Measurements from ENCODE around the gene ORM1. TPM values are rescaled to one million over a fixed set of nuclear protein-coding genes. Genes with fewer than 3 reads are reported as not detected.

ORM1 gene
- total RNA-seq, 2 donors from 2014 or later, result not detected

GRCh38 chr9:114346146-114346545, 23.2 kb downstream of the ORM1 start:
- Mint-ChIP-seq H3K4me1 (peaks cover 38% of the 10 kb centered on the region), H3K9me3 (no peaks in the 10 kb centered on the region), H3K4me3 (peak overlapping the region; percentile 30), H3K27ac (peak overlapping the region; percentile 78), H3K36me3 (ENCODE audit: low read depth) (peaks cover 100% of the 10 kb centered on the region), H3K27me3 (no peaks in the 10 kb centered on the region)
- no peak for ATAC-seq (replicated peaks)

- H3K36me3 Mint-ChIP-seq (ENCODE audit: low read depth), result peaks cover 100% of the 10 kb centered on the region
- peak overlapping the region; percentile 88 for H3K27ac Mint-ChIP-seq
- H3K27me3 Mint-ChIP-seq, result no peaks in the 10 kb centered on the region
- no peak for ATAC-seq (replicated peaks)
- H3K4me3 Mint-ChIP-seq, result no peak overlapping the region
- no peaks in the 10 kb centered on the region for H3K9me3 Mint-ChIP-seq
- H3K4me1 Mint-ChIP-seq, result peaks cover 34% of the 10 kb centered on the region
These were observed 24.8 kb downstream of the ORM1 start for GRCh38 chr9:114347675-114348074.

GRCh38 chr9:114348261-114348905, 25.5 kb downstream of the ORM1 start:
- H3K27ac Mint-ChIP-seq, result peak overlapping the region; percentile 88
- ATAC-seq (replicated peaks), result no peak
- H3K9me3 Mint-ChIP-seq, result no peaks in the 10 kb centered on the region
- H3K27me3 Mint-ChIP-seq, result no peaks in the 10 kb centered on the region
- peaks cover 34% of the 10 kb centered on the region for H3K4me1 Mint-ChIP-seq
- peak overlapping the region; percentile 58 for H3K4me3 Mint-ChIP-seq
- H3K36me3 Mint-ChIP-seq (ENCODE audit: low read depth), result peaks cover 100% of the 10 kb centered on the region

- Mint-ChIP-seq H3K4me1 (peaks cover 31% of the 10 kb centered on the region), H3K4me3 (peak overlapping the region; percentile 58), H3K36me3 (ENCODE audit: low read depth) (peaks cover 100% of the 10 kb centered on the region), H3K27ac (peak overlapping the region; percentile 88), H3K27me3 (no peaks in the 10 kb centered on the region), H3K9me3 (no peaks in the 10 kb centered on the region)
- ATAC-seq (replicated peaks), result peak; percentile 93
These were observed 26.1 kb downstream of the ORM1 start for GRCh38 chr9:114348906-114349482.

GRCh38 chr9:114349713-114350480, 27.0 kb downstream of the ORM1 start:
- H3K4me1 Mint-ChIP-seq, result peaks cover 29% of the 10 kb centered on the region
- no peak for ATAC-seq (replicated peaks)
- H3K27me3 Mint-ChIP-seq, result no peaks in the 10 kb centered on the region
- H3K9me3 Mint-ChIP-seq, result no peaks in the 10 kb centered on the region
- H3K36me3 Mint-ChIP-seq (ENCODE audit: low read depth), result peaks cover 100% of the 10 kb centered on the region
- H3K4me3 Mint-ChIP-seq, result peak overlapping the region; percentile 58
- H3K27ac Mint-ChIP-seq, result peak overlapping the region; percentile 88

- peak; percentile 15 for ATAC-seq (replicated peaks)
- Mint-ChIP-seq H3K27me3 (no peaks in the 10 kb centered on the region), H3K4me3 (peak overlapping the region; percentile 58), H3K4me1 (peaks cover 29% of the 10 kb centered on the region), H3K36me3 (ENCODE audit: low read depth) (peaks cover 100% of the 10 kb centered on the region), H3K27ac (peak overlapping the region; percentile 88), H3K9me3 (no peaks in the 10 kb centered on the region)
These were observed 27.9 kb downstream of the ORM1 start for GRCh38 chr9:114350636-114351401.

- no peaks in the 10 kb centered on the region for H3K27me3 Mint-ChIP-seq
- peaks cover 100% of the 10 kb centered on the region for H3K36me3 Mint-ChIP-seq (ENCODE audit: low read depth)
- H3K9me3 Mint-ChIP-seq, result no peaks in the 10 kb centered on the region
- H3K27ac Mint-ChIP-seq, result peak overlapping the region; percentile 30
- ATAC-seq (replicated peaks), result no peak
- H3K4me1 Mint-ChIP-seq, result peaks cover 33% of the 10 kb centered on the region
- H3K4me3 Mint-ChIP-seq, result peak overlapping the region; percentile 11
These were observed 29.0 kb downstream of the ORM1 start for GRCh38 chr9:114351932-114352331.

GRCh38 chr9:114355821-114356220, 32.9 kb downstream of the ORM1 start:
- peak overlapping the region; percentile 85 for H3K27ac Mint-ChIP-seq
- no peak for ATAC-seq (replicated peaks)

GRCh38 chr9:114356792-114357191, 33.9 kb downstream of the ORM1 start:
- no peak overlapping the region for H3K4me3 Mint-ChIP-seq
- H3K9me3 Mint-ChIP-seq, result no peaks in the 10 kb centered on the region
- H3K4me1 Mint-ChIP-seq, result peaks cover 23% of the 10 kb centered on the region
- peaks cover 100% of the 10 kb centered on the region for H3K36me3 Mint-ChIP-seq (ENCODE audit: low read depth)
- H3K27ac Mint-ChIP-seq, result peak overlapping the region; percentile 85
- no peaks in the 10 kb centered on the region for H3K27me3 Mint-ChIP-seq
- no peak for ATAC-seq (replicated peaks)

More at GRCh38 chr9:114355821-114356220, 32.9 kb downstream of the ORM1 start:
- no peaks in the 10 kb centered on the region for H3K9me3 Mint-ChIP-seq
- H3K36me3 Mint-ChIP-seq (ENCODE audit: low read depth), result peaks cover 100% of the 10 kb centered on the region
- H3K27me3 Mint-ChIP-seq, result no peaks in the 10 kb centered on the region
- no peak overlapping the region for H3K4me3 Mint-ChIP-seq
- peaks cover 15% of the 10 kb centered on the region for H3K4me1 Mint-ChIP-seq

- Mint-ChIP-seq H3K4me3 (no peak overlapping the region), H3K4me1 (peaks cover 23% of the 10 kb centered on the region), H3K9me3 (no peaks in the 10 kb centered on the region), H3K27me3 (no peaks in the 10 kb centered on the region), H3K36me3 (ENCODE audit: low read depth) (peaks cover 100% of the 10 kb centered on the region), H3K27ac (peak overlapping the region; percentile 77)
- no peak for ATAC-seq (replicated peaks)
These were observed 34.5 kb downstream of the ORM1 start for GRCh38 chr9:114357360-114357759.

- no peak for ATAC-seq (replicated peaks)
- no peaks in the 10 kb centered on the region for H3K27me3 Mint-ChIP-seq
- H3K4me3 Mint-ChIP-seq, result no peak overlapping the region
- H3K27ac Mint-ChIP-seq, result peak overlapping the region; percentile 77
- peaks cover 26% of the 10 kb centered on the region for H3K4me1 Mint-ChIP-seq
- no peaks in the 10 kb centered on the region for H3K9me3 Mint-ChIP-seq
- H3K36me3 Mint-ChIP-seq (ENCODE audit: low read depth), result peaks cover 100% of the 10 kb centered on the region
These were observed 35.0 kb downstream of the ORM1 start for GRCh38 chr9:114357911-114358328.

GRCh38 chr9:114359801-114360200, 36.9 kb downstream of the ORM1 start:
- Mint-ChIP-seq H3K27me3 (no peaks in the 10 kb centered on the region), H3K36me3 (ENCODE audit: low read depth) (peaks cover 100% of the 10 kb centered on the region), H3K4me3 (no peak overlapping the region), H3K4me1 (peaks cover 44% of the 10 kb centered on the region), H3K27ac (peak overlapping the region; percentile 90), H3K9me3 (no peaks in the 10 kb centered on the region)
- no peak for ATAC-seq (replicated peaks)

- H3K27me3 Mint-ChIP-seq, result no peaks in the 10 kb centered on the region
- H3K4me3 Mint-ChIP-seq, result no peak overlapping the region
- H3K27ac Mint-ChIP-seq, result peak overlapping the region; percentile 90
- no peak for ATAC-seq (replicated peaks)
- H3K4me1 Mint-ChIP-seq, result peaks cover 51% of the 10 kb centered on the region
- no peaks in the 10 kb centered on the region for H3K9me3 Mint-ChIP-seq
- peaks cover 100% of the 10 kb centered on the region for H3K36me3 Mint-ChIP-seq (ENCODE audit: low read depth)
These were observed 38.6 kb downstream of the ORM1 start for GRCh38 chr9:114361542-114361941.

- Mint-ChIP-seq H3K36me3 (ENCODE audit: low read depth) (peaks cover 100% of the 10 kb centered on the region), H3K4me1 (peaks cover 56% of the 10 kb centered on the region), H3K4me3 (no peak overlapping the region), H3K9me3 (no peaks in the 10 kb centered on the region), H3K27me3 (no peaks in the 10 kb centered on the region), H3K27ac (peak overlapping the region; percentile 98)
- ATAC-seq (replicated peaks), result no peak
These were observed 39.5 kb downstream of the ORM1 start for GRCh38 chr9:114362394-114362793.

Measured in activated T-helper 17 cell treated with anti-CD3 and anti-CD28 coated beads, Interleukin-2, amount 50 U/mL, for 72 hours (primary cell).